Measurements from ENCODE around the gene PCDHGA1. TPM values are rescaled to one million over a fixed set of nuclear protein-coding genes. Genes with fewer than 3 reads are reported as not detected.
"Not testable (repeated sequence)": the region's sequence is repeated elsewhere in the genome, so short reads cannot be mapped to it uniquely, and the experiment has no call there.

Gene PCDHGA1
- total RNA-seq, 4 donors from 2014 or later, result 1.7 TPM; not detected in 3

- Histone ChIP-seq H3K4me3 (no peak within 1 kb of the TSS), H3K4me1 (no peaks in the 10 kb centered on the region), H3K27me3 (no peaks in the 10 kb centered on the region), H3K27ac (no peak within 1 kb of the TSS), H3K9me3 (peaks cover 0 to 62% (median 15%) of the 10 kb centered on the region in 4 donors), H3K36me3 (no peaks in the 10 kb centered on the region)
- TF ChIP-seq POLR2A (IDR thresholded peaks at IDR 0.05), result no peak
- no peak for TF ChIP-seq CTCF (IDR thresholded peaks at IDR 0.05)
- DNase-seq, result no peak
These were observed 62.3 kb downstream of the PCDHGA1 start, which contains the start of gene PCDHGA8 for GRCh38 chr5:141392429-141393198. Gene PCDHGA8 (plus strand): TSS chr5:141392633. CDS start chr5:141392814, 181 bp downstream.

GRCh38 chr5:141393267-141393666 is 63.0 kb downstream of the PCDHGA1 start:
- H3K9me3 ChIP-seq, result peaks cover 0 to 60% (median 15%) of the 10 kb centered on the region in 4 donors
- TF ChIP-seq CTCF (IDR thresholded peaks at IDR 0.05) (no peak), POLR2A (IDR thresholded peaks at IDR 0.05) (no peak)

DNA sequence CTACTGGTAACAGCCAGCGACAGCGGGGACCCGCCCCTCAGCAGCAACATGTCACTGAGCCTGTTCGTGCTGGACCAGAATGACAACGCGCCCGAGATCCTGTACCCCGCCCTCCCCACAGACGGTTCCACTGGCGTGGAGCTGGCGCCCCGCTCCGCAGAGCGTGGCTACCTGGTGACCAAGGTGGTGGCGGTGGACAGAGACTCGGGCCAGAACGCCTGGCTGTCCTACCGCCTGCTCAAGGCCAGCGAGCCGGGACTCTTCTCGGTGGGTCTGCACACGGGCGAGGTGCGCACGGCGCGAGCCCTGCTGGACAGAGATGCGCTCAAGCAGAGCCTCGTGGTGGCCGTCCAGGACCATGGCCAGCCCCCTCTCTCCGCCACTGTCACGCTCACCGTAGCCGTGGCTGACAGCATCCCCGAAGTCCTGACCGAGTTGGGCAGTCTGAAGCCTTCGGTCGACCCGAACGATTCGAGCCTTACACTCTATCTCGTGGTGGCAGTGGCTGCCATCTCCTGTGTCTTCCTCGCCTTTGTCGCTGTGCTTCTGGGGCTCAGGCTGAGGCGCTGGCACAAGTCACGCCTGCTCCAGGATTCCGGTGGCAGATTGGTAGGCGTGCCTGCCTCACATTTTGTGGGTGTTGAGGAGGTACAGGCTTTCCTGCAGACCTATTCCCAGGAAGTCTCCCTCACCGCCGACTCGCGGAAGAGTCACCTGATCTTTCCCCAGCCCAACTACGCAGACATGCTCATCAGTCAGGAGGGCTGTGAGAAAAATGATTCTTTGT is 64.3 kb downstream of the PCDHGA1 start:
- H3K36me3 ChIP-seq, H3K4me1 ChIP-seq, H3K27ac ChIP-seq, H3K27me3 ChIP-seq, H3K4me3 ChIP-seq, DNase-seq: not testable (repeated sequence)
- peaks cover 0 to 60% (median 17%) of the 10 kb centered on the region in 4 donors for H3K9me3 ChIP-seq

More at GRCh38 chr5:141393267-141393666, 63.0 kb downstream of the PCDHGA1 start:
- no peak for DNase-seq
- Histone ChIP-seq H3K27ac (no peak overlapping the region), H3K4me3 (no peak overlapping the region), H3K36me3 (no peaks in the 10 kb centered on the region), H3K27me3 (no peaks in the 10 kb centered on the region), H3K4me1 (no peaks in the 10 kb centered on the region)

- peaks cover 0 to 59% (median 19%) of the 10 kb centered on the region in 4 donors for H3K9me3 ChIP-seq
- H3K36me3 ChIP-seq, H3K27ac ChIP-seq, H3K4me1 ChIP-seq, DNase-seq, H3K27me3 ChIP-seq: not testable (repeated sequence)
- H3K4me3 ChIP-seq, result peak within 1 kb of the TSS in 3 of 4 donors; percentile 20 to 46 (median 28)
- peak in 4 of 6 experiments; percentile 25 to 46 (median 34) for TF ChIP-seq CTCF (IDR thresholded peaks at IDR 0.05)
These were observed 67.6 kb downstream of the PCDHGA1 start, which contains the start of gene PCDHGB5 for GRCh38 chr5:141397756-141398551. Gene PCDHGB5 (plus strand): TSS chr5:141397947. CDS start chr5:141398128, 181 bp downstream.

DNA sequence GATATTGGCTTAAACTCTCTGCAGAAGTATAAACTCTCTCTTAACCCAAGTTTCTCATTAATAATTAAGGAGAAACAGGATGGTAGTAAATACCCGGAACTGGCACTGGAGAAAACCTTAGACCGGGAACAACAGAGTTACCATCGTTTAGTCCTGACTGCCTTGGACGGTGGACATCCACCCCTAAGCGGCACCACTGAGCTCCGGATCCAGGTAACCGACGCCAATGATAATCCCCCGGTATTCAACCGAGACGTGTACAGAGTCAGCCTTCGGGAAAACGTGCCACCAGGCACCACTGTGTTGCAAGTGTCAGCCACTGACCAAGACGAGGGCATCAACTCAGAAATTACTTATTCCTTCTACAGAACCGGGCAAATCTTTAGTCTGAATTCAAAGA is 68.3 kb downstream of the PCDHGA1 start:
- Histone ChIP-seq H3K27me3 (no peaks in the 10 kb centered on the region), H3K27ac (no peak overlapping the region), H3K36me3 (no peaks in the 10 kb centered on the region), H3K4me1 (no peaks in the 10 kb centered on the region), H3K9me3 (peaks cover 0 to 59% (median 20%) of the 10 kb centered on the region in 4 donors), H3K4me3 (no peak overlapping the region)
- DNase-seq, result no peak
- TF ChIP-seq POLR2A (IDR thresholded peaks at IDR 0.05) (no peak), CTCF (IDR thresholded peaks at IDR 0.05) (no peak)
